K562 (cell line): ENCODE results near the gene CEP120. TPM values are rescaled to one million over a fixed set of nuclear protein-coding genes. Genes with fewer than 3 reads are reported as not detected.

Source experiments
- CBFA2T3 ChIP-seq: fragments of 450-650 bp; IDR thresholded peaks from 2 replicates; pipeline ENCODE4 v1.6.1; 2017
- CHCHD3 ChIP-seq: fragments of 250-450 bp; sonication (Bioruptor Pico); IDR thresholded peaks from 2 replicates; pipeline ENCODE4 v2.1.2; 2022; ENCODE audit warnings: mild to moderate bottlenecking
- GATAD2A ChIP-seq: fragments of 450-650 bp; IDR thresholded peaks from 2 replicates; pipeline ENCODE4 v1.6.1; 2017
- HEY1 ChIP-seq: fragments of 250-450 bp; sonication (Bioruptor Pico); IDR thresholded peaks from 2 replicates; pipeline ENCODE4 v1.5.0; 2020; ENCODE audit warnings: mild to moderate bottlenecking, moderate library complexity, borderline replicate concordance
- KLF10 ChIP-seq: fragments of 250-450 bp; sonication (Bioruptor Pico); IDR thresholded peaks from 2 replicates; pipeline ENCODE4 v1.6.1; 2021; ENCODE audit warnings: matching md5 sums
- KLF16 ChIP-seq: IDR thresholded peaks from 2 replicates; pipeline ENCODE4 v1.6.1; 2016; ENCODE audit warnings: antibody characterized with exemption
- MAFF ChIP-seq: IDR thresholded peaks from 2 replicates; pipeline ENCODE4 v1.6.1; 2012; ENCODE audit warnings: low read length, improper control_type of control experiment
- MYBL2 ChIP-seq, 2 experiments: fragments of 450-650 bp in 1 of 2; sonication (generic) in 1 of 2; formaldehyde crosslinking in 1 of 2; IDR thresholded peaks; 2 replicates each; pipeline versions ENCODE4 v1.6.1 to v1.8.1; 2017 to 2022; ENCODE audit warnings: borderline replicate concordance in 1 of 2, inconsistent platforms in 1 of 2, low read depth in 1 of 2, mild to moderate bottlenecking in 1 of 2, missing genetic modification reagents in 1 of 2, moderate library complexity in 1 of 2
- SAFB2 ChIP-seq: fragments of 200-400 bp; formaldehyde crosslinking; IDR thresholded peaks from 2 replicates; pipeline ENCODE4 v1.6.1; 2018; ENCODE audit warnings: borderline replicate concordance, low read length, low read depth, moderate library complexity; ENCODE audit not compliant: severe bottlenecking
- SRSF3 ChIP-seq: fragments of 200-400 bp; formaldehyde crosslinking; IDR thresholded peaks from 2 replicates; pipeline ENCODE4 v1.6.1; 2016; ENCODE audit warnings: mild to moderate bottlenecking, low read length, moderate library complexity; ENCODE audit not compliant: insufficient read depth
- TAF7 ChIP-seq: fragments of 450-650 bp; IDR thresholded peaks from 2 replicates; pipeline ENCODE4 v1.6.1; 2016; ENCODE audit warnings: missing genetic modification characterization, missing compliant biosample characterization
- U2AF2 ChIP-seq: fragments of 200-400 bp; formaldehyde crosslinking; optimal IDR thresholded peaks from 2 replicates; pipeline ENCODE3; 2017; ENCODE audit warnings: low read depth, mild to moderate bottlenecking, low read length
- ZNF12 ChIP-seq: sonication (generic); formaldehyde crosslinking; IDR thresholded peaks from 2 replicates; pipeline ENCODE4 v1.4.0; 2020; ENCODE audit warnings: mild to moderate bottlenecking, missing genetic modification reagents
- ZNF184 ChIP-seq: sonication (generic); formaldehyde crosslinking; IDR thresholded peaks from 2 replicates; pipeline ENCODE4 v1.5.0; 2020; ENCODE audit warnings: missing genetic modification reagents
- ZNF24 ChIP-seq: fragments of 450-650 bp; IDR thresholded peaks from 2 replicates; pipeline ENCODE4 v1.6.1; 2016
- ZNF3 ChIP-seq: fragments of 250-450 bp; sonication (Bioruptor Pico); IDR thresholded peaks from 2 replicates; pipeline ENCODE4 v1.5.0; 2021; ENCODE audit warnings: mild to moderate bottlenecking, moderate library complexity
- ZNF561 ChIP-seq: fragments of 450-650 bp; formaldehyde crosslinking; conservative IDR thresholded peaks from 2 replicates; pipeline ENCODE4 v1.4.0; 2020; ENCODE audit warnings: mild to moderate bottlenecking, moderate library complexity
- ZNF75A ChIP-seq: fragments of 450-650 bp; formaldehyde crosslinking; IDR thresholded peaks from 2 replicates; pipeline ENCODE4 v1.4.0; 2020; ENCODE audit warnings: mild to moderate bottlenecking
- ZSCAN29 ChIP-seq: fragments of 450-650 bp; IDR thresholded peaks from 2 replicates; pipeline ENCODE4 v1.6.1; 2017
- polyA plus RNA-seq, 8 experiments: library from polyadenylated mRNA; depleted of rRNA in 4 of 8; stranded (reverse) in 5 of 8; unstranded in 3 of 8; fragments of >200 nt; fragmentation: Nextera tagmentation in 2 of 8; fragmentation: Illumina TruSeq in 1 of 8; extraction: Ambion mirVana in 2 of 8; extraction: Trizol in 1 of 8; gene quantifications; 2 replicates each; pipeline versions ENCODE4 v1.2.1 to v1.2.3, GENCODE V29; 2011 to 2014; ENCODE audit warnings: inconsistent platforms in 1 of 8, missing spikeins in 1 of 8
- total RNA-seq, 7 experiments: library from RNA; depleted of rRNA in 6 of 7; stranded (reverse); fragments of >200 nt in 6 of 7; fragmentation: Illumina TruSeq in 2 of 7; extraction: Trizol in 2 of 7; gene quantifications; 2 replicates each; pipeline versions ENCODE4 v1.2.1 to v1.2.3, GENCODE V29; 2011 to 2021; ENCODE audit warnings: low replicate concordance in 1 of 7
- TF ChIP-seq, protein P1 (sequence below): sonication (generic); IDR thresholded peaks from 2 replicates; pipeline ENCODE4 v1.6.1; 2016
- TF ChIP-seq, protein P2 (sequence below): fragments of 450-650 bp; formaldehyde crosslinking; conservative IDR thresholded peaks from 2 replicates; pipeline ENCODE4 v1.4.0; 2022; ENCODE audit warnings: mild to moderate bottlenecking, missing genetic modification characterization
- TF ChIP-seq, protein P3 (sequence below): fragments of 450-650 bp; formaldehyde crosslinking; IDR thresholded peaks from 2 replicates; pipeline ENCODE4 v1.4.0; 2020; ENCODE audit warnings: mild to moderate bottlenecking, moderate library complexity
- TF ChIP-seq, protein P4 (sequence below): sonication (generic); formaldehyde crosslinking; IDR thresholded peaks from 2 replicates; pipeline ENCODE4 v1.9.0; 2022; ENCODE audit warnings: mild to moderate bottlenecking, missing genetic modification reagents

CEP120 gene
- total and polyA plus RNA-seq, 9 of the 15 experiments (the other 6 are each of a cell fraction or from before 2014, with no cell fraction given), result 3.3 to 24.9 (median 14.4) TPM

DNA sequence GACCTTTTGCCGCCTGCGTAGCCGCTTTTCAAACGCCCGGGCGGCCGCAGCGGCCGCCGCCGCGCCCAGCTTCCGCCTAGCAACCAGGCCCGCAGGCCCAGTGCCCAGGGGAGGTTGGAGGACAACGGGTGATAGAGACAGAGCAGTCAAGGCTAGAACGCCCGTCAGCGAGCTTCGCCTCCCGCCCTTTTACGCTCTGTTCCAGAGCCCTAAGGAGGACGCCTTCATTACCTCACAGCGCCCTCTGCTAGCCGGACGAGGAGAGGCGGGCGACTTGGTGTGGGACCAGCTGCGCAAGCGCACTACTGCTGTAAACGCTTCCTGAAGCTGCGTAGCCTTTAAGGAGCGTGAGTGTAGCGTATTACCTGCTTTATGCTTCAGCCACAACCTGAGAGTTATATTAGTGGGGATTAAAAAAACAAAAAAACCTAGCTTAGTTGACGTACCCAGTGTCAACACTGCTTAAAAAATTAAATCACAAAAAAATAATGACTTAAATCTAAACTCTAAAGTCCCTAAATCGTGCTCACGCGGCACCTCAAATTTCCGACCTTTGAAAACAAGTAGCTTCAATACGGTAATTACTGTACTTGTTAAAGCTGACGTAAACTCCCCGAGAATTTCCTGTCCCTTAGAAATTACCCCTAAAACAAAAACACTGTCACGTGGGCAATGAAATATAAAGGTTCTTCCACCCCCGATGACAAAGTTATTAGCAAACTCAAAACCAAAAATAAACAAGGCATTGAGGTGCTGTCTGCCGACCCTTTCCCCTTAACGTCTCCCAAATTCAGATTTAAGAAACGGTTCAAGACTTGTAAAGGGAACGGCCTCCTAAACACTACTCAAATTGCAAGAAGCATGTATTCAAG, at the start of gene CEP120 (continued):
- TF ChIP-seq SRSF3 (no peak), TAF7 (tag) (0 out of 2 replicates have a peak, but pooled peaks have one; percentile 26), KLF10 (CRISPR knock-in tag) (no peak), MAFF (no peak), ZNF24 (peak; percentile 72), ZSCAN29 (no peak), KLF16 (peak; percentile 58), U2AF2 (no peak), CBFA2T3 (no peak; the same call in 1 of the 2 replicates), ZNF3 (no peak), ZNF184 (CRISPR knock-in tag) (no peak), CHCHD3 (no peak; the same call in 1 of the 2 replicates), ZNF12 (CRISPR knock-in tag) (no peak), ZNF561 (no peak), HEY1 (CRISPR knock-in tag) (no peak), MYBL2 (IDR thresholded peaks at IDR 0.05; ENCODE audit: low read depth) (peak; percentile 43; the same call in 1 of the 2 replicates), MYBL2 (CRISPR knock-in tag; IDR thresholded peaks at IDR 0.05; ENCODE audit: borderline replicate concordance) (no peak), ZNF75A (CRISPR knock-in tag) (no peak), SAFB2 (no peak), GATAD2A (no peak)
- TF ChIP-seq, protein P1, sequence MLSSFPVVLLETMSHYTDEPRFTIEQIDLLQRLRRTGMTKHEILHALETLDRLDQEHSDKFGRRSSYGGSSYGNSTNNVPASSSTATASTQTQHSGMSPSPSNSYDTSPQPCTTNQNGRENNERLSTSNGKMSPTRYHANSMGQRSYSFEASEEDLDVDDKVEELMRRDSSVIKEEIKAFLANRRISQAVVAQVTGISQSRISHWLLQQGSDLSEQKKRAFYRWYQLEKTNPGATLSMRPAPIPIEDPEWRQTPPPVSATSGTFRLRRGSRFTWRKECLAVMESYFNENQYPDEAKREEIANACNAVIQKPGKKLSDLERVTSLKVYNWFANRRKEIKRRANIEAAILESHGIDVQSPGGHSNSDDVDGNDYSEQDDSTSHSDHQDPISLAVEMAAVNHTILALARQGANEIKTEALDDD, result no peak
- TF ChIP-seq, protein P2, sequence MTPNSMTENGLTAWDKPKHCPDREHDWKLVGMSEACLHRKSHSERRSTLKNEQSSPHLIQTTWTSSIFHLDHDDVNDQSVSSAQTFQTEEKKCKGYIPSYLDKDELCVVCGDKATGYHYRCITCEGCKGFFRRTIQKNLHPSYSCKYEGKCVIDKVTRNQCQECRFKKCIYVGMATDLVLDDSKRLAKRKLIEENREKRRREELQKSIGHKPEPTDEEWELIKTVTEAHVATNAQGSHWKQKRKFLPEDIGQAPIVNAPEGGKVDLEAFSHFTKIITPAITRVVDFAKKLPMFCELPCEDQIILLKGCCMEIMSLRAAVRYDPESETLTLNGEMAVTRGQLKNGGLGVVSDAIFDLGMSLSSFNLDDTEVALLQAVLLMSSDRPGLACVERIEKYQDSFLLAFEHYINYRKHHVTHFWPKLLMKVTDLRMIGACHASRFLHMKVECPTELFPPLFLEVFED (CRISPR knock-in tag), result 0 out of 2 replicates have a peak, but pooled peaks have one; percentile 61
- TF ChIP-seq, protein P3, sequence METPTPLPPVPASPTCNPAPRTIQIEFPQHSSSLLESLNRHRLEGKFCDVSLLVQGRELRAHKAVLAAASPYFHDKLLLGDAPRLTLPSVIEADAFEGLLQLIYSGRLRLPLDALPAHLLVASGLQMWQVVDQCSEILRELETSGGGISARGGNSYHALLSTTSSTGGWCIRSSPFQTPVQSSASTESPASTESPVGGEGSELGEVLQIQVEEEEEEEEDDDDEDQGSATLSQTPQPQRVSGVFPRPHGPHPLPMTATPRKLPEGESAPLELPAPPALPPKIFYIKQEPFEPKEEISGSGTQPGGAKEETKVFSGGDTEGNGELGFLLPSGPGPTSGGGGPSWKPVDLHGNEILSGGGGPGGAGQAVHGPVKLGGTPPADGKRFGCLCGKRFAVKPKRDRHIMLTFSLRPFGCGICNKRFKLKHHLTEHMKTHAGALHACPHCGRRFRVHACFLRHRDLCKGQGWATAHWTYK (CRISPR knock-in tag), result no peak
- TF ChIP-seq, protein P4, sequence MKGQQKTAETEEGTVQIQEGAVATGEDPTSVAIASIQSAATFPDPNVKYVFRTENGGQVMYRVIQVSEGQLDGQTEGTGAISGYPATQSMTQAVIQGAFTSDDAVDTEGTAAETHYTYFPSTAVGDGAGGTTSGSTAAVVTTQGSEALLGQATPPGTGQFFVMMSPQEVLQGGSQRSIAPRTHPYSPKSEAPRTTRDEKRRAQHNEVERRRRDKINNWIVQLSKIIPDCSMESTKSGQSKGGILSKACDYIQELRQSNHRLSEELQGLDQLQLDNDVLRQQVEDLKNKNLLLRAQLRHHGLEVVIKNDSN (CRISPR knock-in tag), result peak; percentile 74
